GM12872 (cell line): Measurements from ENCODE around the gene GLS.

Experiments used
- CTCF ChIP-seq: IDR thresholded peaks from 3 replicates; pipeline ENCODE4 v1.5.1; 2011; ENCODE audit warnings: low read depth, mild to moderate bottlenecking, low read length, moderate library complexity; ENCODE audit not compliant: insufficient read depth

Gene GLS

GRCh38 chr2:190981733-190982132 lies 101.1 kb downstream of the GLS start:
- no peak for TF ChIP-seq CTCF

DNA sequence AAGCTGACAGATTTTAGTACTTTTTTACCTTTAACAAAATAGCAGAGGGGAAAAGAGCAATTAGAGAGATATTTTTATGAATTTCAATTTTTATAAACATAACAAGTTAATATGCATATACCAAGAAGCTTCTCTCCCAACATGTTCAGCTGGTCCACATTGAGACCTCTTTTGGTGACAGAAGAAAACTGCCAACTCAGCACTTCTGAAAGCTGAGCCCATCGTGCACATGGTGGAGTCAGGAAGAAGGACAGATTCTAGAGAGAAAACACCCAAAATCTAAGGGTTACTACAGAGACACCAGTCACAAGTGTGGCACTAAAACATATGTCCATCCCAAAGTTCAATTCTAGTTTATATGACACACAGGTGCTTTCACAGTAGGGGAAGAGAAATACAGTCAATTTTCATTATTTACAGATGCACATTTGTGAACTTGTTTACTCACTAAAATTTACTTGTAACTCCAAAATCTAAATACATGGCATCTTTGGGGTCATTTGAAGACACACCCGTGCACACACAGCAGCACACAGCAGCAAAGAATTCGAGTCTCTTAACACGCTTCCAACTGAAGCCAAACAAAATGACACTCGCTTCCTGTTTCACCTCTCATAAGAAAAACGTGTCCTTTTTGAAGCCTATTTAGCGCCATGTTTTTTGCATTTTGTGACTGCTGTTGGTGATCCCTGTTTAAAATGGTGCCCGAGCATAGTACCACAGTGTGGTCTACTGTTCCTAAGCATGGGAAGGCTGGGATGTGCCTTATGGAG lies 101.8 kb downstream of the GLS start:
- no peak for TF ChIP-seq CTCF

DNA sequence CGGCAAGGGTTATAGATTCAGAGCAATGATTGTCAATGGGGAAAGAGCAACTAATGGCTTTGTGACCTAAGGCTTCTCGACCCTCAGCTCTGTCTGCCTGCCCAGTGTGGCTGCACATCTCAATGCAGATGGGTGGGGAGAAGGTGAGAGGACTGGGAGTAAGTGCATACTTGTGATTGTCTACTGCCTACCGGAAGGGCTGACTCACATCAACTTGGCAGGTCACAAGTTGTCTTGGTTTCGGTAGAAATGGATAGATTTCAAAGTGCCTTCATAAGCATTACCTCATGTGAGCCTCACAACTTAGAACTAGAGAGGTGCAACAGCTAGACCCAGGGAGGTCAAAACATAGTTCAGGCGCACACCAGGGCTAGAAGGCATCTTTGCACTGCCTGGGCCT lies 104.0 kb downstream of the GLS start:
- TF ChIP-seq CTCF: no peak

GRCh38 chr2:190986221-190986953 lies 105.8 kb downstream of the GLS start:
- no peak for TF ChIP-seq CTCF

GRCh38 chr2:190987116-190987515 lies 106.5 kb downstream of the GLS start:
- no peak for TF ChIP-seq CTCF

- TF ChIP-seq CTCF: no peak
These were observed 107.3 kb downstream of the GLS start for GRCh38 chr2:190987938-190988337.

DNA sequence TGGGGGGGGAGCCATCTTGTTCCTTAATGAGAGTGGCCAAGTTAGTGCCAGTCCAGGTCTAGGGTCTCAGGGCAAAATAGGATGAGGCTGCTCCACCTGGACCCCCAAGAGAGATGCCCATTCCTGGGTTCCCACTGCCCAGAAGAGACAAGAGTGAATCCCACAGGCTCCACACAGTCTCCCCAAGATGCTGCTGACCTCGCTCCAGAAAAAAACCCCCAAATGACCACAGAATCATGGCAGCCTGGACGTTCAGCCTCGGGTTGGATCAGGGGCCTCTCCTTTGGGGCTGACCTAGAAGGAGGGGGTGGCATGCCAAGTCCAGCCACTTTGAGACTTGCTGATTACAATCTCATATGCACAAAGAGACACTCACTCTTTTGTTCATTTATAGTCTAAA lies 108.3 kb downstream of the GLS start:
- TF ChIP-seq CTCF: no peak
